ENCODE measurements around the gene SUSD4. TPM values are rescaled to one million over a fixed set of nuclear protein-coding genes. Genes with fewer than 3 reads are reported as not detected.

The SUSD4 gene
- total RNA-seq, 1 experiment from 2014 or later = 7.2 TPM

DNA sequence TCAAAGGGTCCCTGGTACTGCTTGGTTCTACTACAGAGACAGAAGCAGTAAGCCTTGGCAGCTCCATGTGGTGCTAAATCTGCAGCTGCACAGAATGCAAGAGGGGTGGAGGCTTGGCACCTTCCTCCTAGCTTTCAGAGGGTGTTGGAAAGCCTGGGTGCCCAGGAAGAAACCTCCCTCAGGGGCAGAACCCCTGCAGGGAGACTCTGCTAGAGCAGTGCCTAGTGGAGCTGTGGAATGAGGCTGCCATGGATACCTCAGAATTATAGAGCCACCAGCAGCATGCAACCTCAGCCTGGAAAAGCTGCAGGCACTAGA, 144.7 kb downstream of the SUSD4 start:
- H3K9me3 Mint-ChIP-seq (ENCODE audit: low read depth, unreplicated experiment) = peaks cover 8% of the 10 kb centered on the region
- H3K4me3 Mint-ChIP-seq (ENCODE audit: low read depth, unreplicated experiment) = no peak overlapping the region
- CTCF ChIA-PET = no interaction called here
- intact Hi-C loops (cut with micrococcal nuclease; ENCODE audit: unreplicated experiment) = no loop called here
- H3K27me3 Mint-ChIP-seq (ENCODE audit: unreplicated experiment) = no peaks in the 10 kb centered on the region
- H3K27ac Mint-ChIP-seq (ENCODE audit: unreplicated experiment) = no peak overlapping the region
- no peaks in the 10 kb centered on the region for H3K36me3 Mint-ChIP-seq (ENCODE audit: insufficient read depth, unreplicated experiment)
- no peak for DNase-seq
- BruUV-seq (replicated peaks) = no TSS peak
- TF ChIP-seq, protein P1, sequence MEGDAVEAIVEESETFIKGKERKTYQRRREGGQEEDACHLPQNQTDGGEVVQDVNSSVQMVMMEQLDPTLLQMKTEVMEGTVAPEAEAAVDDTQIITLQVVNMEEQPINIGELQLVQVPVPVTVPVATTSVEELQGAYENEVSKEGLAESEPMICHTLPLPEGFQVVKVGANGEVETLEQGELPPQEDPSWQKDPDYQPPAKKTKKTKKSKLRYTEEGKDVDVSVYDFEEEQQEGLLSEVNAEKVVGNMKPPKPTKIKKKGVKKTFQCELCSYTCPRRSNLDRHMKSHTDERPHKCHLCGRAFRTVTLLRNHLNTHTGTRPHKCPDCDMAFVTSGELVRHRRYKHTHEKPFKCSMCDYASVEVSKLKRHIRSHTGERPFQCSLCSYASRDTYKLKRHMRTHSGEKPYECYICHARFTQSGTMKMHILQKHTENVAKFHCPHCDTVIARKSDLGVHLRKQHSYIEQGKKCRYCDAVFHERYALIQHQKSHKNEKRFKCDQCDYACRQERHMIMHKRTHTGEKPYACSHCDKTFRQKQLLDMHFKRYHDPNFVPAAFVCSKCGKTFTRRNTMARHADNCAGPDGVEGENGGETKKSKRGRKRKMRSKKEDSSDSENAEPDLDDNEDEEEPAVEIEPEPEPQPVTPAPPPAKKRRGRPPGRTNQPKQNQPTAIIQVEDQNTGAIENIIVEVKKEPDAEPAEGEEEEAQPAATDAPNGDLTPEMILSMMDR (IDR thresholded peaks at IDR 0.05; ENCODE audit: unreplicated experiment) = no peak
- H3K4me1 Mint-ChIP-seq (ENCODE audit: low read depth, unreplicated experiment) = no peaks in the 10 kb centered on the region

GRCh38 chr1:223217781-223218180, 146.2 kb downstream of the SUSD4 start:
- CTCF ChIA-PET = no interaction called here
- Mint-ChIP-seq H3K36me3 (ENCODE audit: insufficient read depth, unreplicated experiment) (no peaks in the 10 kb centered on the region), H3K27ac (ENCODE audit: unreplicated experiment) (no peak overlapping the region), H3K9me3 (ENCODE audit: low read depth, unreplicated experiment) (peaks cover 8% of the 10 kb centered on the region), H3K27me3 (ENCODE audit: unreplicated experiment) (no peaks in the 10 kb centered on the region), H3K4me1 (ENCODE audit: low read depth, unreplicated experiment) (peaks cover 8% of the 10 kb centered on the region), H3K4me3 (ENCODE audit: low read depth, unreplicated experiment) (no peak overlapping the region)
- intact Hi-C loops (cut with micrococcal nuclease; ENCODE audit: unreplicated experiment) = no loop called here
- BruUV-seq (replicated peaks) = no TSS peak
- TF ChIP-seq, protein P1 (IDR thresholded peaks at IDR 0.05; ENCODE audit: unreplicated experiment) = no peak
- DNase-seq = no peak

GRCh38 chr1:223216531-223217205, 147.3 kb downstream of the SUSD4 start:
- CTCF ChIA-PET = interaction anchor here (0.5 to 1.3 kb wide), 2 partner anchors 14 to 17 kb away, joined by 3 to 5 read pairs; no protein-coding TSS in a partner anchor
- H3K27ac Mint-ChIP-seq (ENCODE audit: unreplicated experiment) = no peak overlapping the region

GRCh38 chr1:223216074-223216473, 147.9 kb downstream of the SUSD4 start:
- no TSS peak for BruUV-seq (replicated peaks)
- CTCF ChIA-PET = interaction anchor here (0.5 to 1.3 kb wide), 2 partner anchors 13 to 16 kb away, joined by 3 to 5 read pairs; no protein-coding TSS in a partner anchor
- peaks cover 8% of the 10 kb centered on the region for H3K9me3 Mint-ChIP-seq (ENCODE audit: low read depth, unreplicated experiment)
- peaks cover 16% of the 10 kb centered on the region for H3K4me1 Mint-ChIP-seq (ENCODE audit: low read depth, unreplicated experiment)
- no peaks in the 10 kb centered on the region for H3K36me3 Mint-ChIP-seq (ENCODE audit: insufficient read depth, unreplicated experiment)
- H3K27ac Mint-ChIP-seq (ENCODE audit: unreplicated experiment) = no peak overlapping the region
- no peak for DNase-seq
- TF ChIP-seq, protein P1 (IDR thresholded peaks at IDR 0.05; ENCODE audit: unreplicated experiment) = no peak
- intact Hi-C loops (cut with micrococcal nuclease; ENCODE audit: unreplicated experiment) = no loop called here
- no peak overlapping the region for H3K4me3 Mint-ChIP-seq (ENCODE audit: low read depth, unreplicated experiment)
- no peaks in the 10 kb centered on the region for H3K27me3 Mint-ChIP-seq (ENCODE audit: unreplicated experiment)

More at GRCh38 chr1:223216531-223217205, 147.3 kb downstream of the SUSD4 start:
- TF ChIP-seq, protein P1 (IDR thresholded peaks at IDR 0.05; ENCODE audit: unreplicated experiment) = no peak
- H3K36me3 Mint-ChIP-seq (ENCODE audit: insufficient read depth, unreplicated experiment) = no peaks in the 10 kb centered on the region
- H3K4me3 Mint-ChIP-seq (ENCODE audit: low read depth, unreplicated experiment) = no peak overlapping the region
- peaks cover 8% of the 10 kb centered on the region for H3K9me3 Mint-ChIP-seq (ENCODE audit: low read depth, unreplicated experiment)
- H3K27me3 Mint-ChIP-seq (ENCODE audit: unreplicated experiment) = no peaks in the 10 kb centered on the region
- DNase-seq = no peak
- intact Hi-C loops (cut with micrococcal nuclease; ENCODE audit: unreplicated experiment) = no loop called here
- no TSS peak for BruUV-seq (replicated peaks)
- H3K4me1 Mint-ChIP-seq (ENCODE audit: low read depth, unreplicated experiment) = peaks cover 10% of the 10 kb centered on the region
